NAMALWA (cell line): ENCODE data around the gene EIF4H.
A peak's percentile ranks its signal among the peaks of the same experiment; 100 is the strongest.
"Not testable (repeated sequence)": the region's sequence is repeated elsewhere in the genome, so short reads cannot be mapped to it uniquely, and the experiment has no call there.

ENCODE experiments used
- DNase-seq: peaks from one replicate; pipeline ENCODE4 v3.0.0-alpha.2; 2015; ENCODE audit warnings: low spot score

EIF4H gene

GRCh38 chr7:74175340-74175739, 1.2 kb downstream of the EIF4H start:
- no peak for DNase-seq

- DNase-seq: no peak
These were observed 2.4 kb downstream of the EIF4H start for GRCh38 chr7:74176555-74176954.

- peak; percentile 63 for DNase-seq
These were observed 4.5 kb downstream of the EIF4H start for GRCh38 chr7:74178632-74179031.

GRCh38 chr7:74179935-74180604, 5.9 kb downstream of the EIF4H start:
- DNase-seq: no peak

- no peak for DNase-seq
These were observed 6.7 kb downstream of the EIF4H start for GRCh38 chr7:74180866-74181265.

GRCh38 chr7:74181821-74182220, 7.7 kb downstream of the EIF4H start:
- no peak for DNase-seq

- DNase-seq: no peak
These were observed 8.4 kb downstream of the EIF4H start for GRCh38 chr7:74182453-74183090.

GRCh38 chr7:74183142-74183541, 9.0 kb downstream of the EIF4H start:
- DNase-seq: no peak

GRCh38 chr7:74183653-74184450, 9.7 kb downstream of the EIF4H start:
- peak; percentile 73 for DNase-seq

- no peak for DNase-seq
These were observed 10.9 kb downstream of the EIF4H start for GRCh38 chr7:74185016-74185415.

- DNase-seq: no peak
These were observed 11.5 kb downstream of the EIF4H start for GRCh38 chr7:74185636-74186035.

GRCh38 chr7:74187915-74188675, 13.9 kb downstream of the EIF4H start:
- DNase-seq: no peak

- DNase-seq: no peak
These were observed 16.1 kb downstream of the EIF4H start for GRCh38 chr7:74190259-74190658.

- no peak for DNase-seq
These were observed 17.1 kb downstream of the EIF4H start for GRCh38 chr7:74191231-74191630.

GRCh38 chr7:74193054-74193453, 18.9 kb downstream of the EIF4H start:
- no peak for DNase-seq

- DNase-seq: no peak
These were observed 19.8 kb downstream of the EIF4H start for GRCh38 chr7:74193913-74194312.

- DNase-seq: no peak
These were observed 20.5 kb downstream of the EIF4H start for GRCh38 chr7:74194686-74195085.

- not testable (repeated sequence) for DNase-seq
These were observed 21.1 kb downstream of the EIF4H start for GRCh38 chr7:74195139-74195860.

GRCh38 chr7:74195968-74196654, 22.0 kb downstream of the EIF4H start:
- not testable (repeated sequence) for DNase-seq

- no peak for DNase-seq
These were observed 23.4 kb downstream of the EIF4H start for GRCh38 chr7:74197449-74198124.
